NCI-H1092 treated with DMSO at 0.1 percent for 48 hours (cell line): ENCODE results near the gene MRGPRG.
A peak's percentile ranks its signal among the peaks of the same experiment; 100 is the strongest.
"Not testable (repeated sequence)": the region's sequence is repeated elsewhere in the genome, so short reads cannot be mapped to it uniquely, and the experiment has no call there.

ENCODE experiments used
- DNase-seq: peaks from one replicate; lab custom pipeline; 2025; lab: John Stamatoyannopoulos, UW

Gene MRGPRG, protein sequence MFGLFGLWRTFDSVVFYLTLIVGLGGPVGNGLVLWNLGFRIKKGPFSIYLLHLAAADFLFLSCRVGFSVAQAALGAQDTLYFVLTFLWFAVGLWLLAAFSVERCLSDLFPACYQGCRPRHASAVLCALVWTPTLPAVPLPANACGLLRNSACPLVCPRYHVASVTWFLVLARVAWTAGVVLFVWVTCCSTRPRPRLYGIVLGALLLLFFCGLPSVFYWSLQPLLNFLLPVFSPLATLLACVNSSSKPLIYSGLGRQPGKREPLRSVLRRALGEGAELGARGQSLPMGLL

DNA sequence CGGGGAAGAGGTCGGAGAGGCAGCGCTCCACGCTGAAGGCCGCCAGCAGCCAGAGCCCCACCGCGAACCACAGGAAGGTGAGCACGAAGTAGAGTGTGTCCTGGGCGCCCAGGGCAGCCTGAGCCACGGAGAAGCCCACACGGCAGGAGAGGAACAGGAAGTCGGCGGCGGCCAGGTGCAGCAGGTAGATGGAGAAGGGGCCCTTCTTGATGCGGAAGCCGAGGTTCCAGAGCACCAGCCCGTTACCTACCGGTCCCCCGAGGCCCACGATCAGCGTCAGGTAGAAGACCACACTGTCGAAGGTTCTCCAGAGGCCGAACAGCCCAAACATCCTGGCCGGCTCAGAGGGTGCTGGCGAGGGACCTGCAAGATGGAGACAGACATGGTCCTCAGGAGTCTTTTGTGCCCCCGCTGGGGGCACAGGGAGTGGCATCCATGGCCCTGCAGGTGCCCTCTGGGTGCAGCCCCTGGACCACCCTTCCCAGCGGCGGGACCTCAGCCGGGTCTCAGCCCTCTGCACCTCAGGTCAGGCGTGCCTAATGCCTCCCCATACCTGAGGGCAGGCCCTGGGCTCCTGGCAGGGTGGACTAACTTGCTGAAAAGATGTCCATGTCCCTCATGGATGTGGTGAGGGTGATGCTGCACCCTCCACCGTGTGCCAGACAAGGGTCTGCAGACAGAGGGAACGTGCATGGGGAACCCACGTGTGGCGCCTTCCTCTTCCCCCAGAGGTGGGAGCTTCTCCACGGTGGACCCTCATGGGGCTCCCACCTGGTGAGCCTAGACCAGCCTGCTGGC is at the start of gene MRGPRG:
TSS of gene MRGPRG (minus strand) at position 331 of the 798 bp plus-strand sequence. CDS start at position 331, 0 bp downstream.
- no peak for DNase-seq

DNA sequence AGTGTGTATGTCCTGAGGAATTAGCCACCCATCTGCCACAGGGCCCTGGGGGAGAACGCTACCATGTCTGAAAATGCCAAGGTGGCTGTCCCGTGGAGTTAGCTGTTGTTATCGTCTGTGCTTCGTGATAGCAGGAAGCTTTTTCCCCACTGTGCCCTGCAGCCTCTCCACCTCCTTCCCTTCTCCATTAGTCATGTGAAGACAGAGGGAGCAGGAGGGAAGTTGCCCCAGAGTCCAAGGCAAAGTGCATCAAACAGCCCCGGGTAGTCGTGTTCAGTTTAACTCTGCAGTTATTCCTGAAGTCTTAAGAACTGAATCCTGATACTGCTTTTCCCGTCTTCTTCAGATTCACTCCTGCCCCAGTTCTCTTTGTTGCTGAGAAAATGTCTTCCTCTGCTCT is 43.9 kb upstream of the MRGPRG start:
- not testable (repeated sequence) for DNase-seq

DNA sequence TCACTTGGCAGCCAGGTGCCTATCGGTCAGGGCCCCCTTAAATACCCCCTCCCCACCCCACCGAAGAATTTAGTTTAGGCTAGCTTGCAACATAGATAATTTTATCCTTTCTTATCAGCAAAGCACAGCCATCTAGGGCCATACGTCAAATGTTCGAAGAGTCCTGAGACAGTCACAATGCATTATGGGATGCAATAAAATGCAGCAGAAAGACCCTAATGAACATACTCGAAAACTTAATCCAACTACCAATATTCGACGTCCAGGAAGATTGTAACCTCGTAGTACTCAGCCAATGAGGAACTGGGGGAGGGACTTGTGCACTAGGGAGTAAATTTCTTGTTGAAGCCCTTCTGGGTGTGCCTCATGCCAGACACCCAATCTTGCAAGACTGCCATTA is 43.2 kb upstream of the MRGPRG start:
- not testable (repeated sequence) for DNase-seq

DNA sequence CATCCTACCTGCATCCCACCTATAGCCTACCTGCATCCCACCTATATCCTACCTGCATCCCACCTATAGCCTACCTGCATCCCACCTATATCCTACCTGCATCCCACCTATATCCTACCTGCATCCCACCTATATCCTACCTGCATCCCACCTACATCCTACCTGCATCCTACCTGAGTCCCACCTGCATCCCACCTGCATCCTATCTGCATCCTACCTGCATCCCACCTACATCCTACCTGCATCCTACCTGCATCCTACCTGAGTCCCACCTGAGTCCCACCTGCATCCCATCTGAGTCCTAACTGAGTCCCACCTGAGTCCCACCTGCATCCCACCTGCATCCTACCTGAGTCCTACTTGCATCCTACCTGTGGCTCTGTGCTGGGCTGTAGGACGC is 38.9 kb upstream of the MRGPRG start:
- not testable (repeated sequence) for DNase-seq

DNA sequence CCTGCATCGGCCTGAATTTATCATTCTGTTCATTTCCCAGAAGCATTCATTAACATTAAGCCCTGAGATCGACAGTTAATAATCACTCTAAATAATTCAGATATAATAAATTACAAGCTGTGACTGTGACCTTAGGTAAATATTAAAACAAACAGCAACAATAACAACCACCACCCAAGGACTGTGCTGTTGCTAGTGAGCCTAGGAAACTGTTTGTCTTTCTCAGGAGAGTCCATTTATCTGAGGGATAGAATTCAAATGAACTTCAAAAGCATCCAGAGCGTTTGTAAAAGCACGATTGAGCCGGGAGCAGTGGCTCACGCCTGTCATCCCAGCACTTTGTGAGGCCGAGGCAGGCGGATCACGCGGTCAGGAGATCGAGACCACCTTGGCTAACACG is 36.6 kb upstream of the MRGPRG start:
- not testable (repeated sequence) for DNase-seq

DNA sequence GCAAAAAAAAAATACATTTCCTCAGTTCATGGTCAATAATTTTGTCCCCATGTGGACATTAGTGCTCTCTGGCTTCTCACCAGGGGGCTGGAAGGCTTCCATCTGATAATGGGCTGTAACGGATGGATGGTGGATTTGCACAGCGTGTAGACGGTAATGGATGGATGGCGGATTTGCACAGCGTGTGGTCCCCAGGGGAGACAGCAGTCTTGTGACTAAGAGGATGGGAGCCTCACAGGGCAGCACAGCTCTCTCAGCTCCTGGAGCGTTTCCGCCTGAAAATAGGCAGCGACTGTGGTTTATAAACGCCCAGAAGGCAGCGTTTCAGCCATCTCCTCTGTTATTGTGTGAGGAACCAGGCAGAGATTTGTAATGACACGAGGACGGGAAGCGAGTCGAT is 36.2 kb upstream of the MRGPRG start:
- DNase-seq: not testable (repeated sequence)

DNA sequence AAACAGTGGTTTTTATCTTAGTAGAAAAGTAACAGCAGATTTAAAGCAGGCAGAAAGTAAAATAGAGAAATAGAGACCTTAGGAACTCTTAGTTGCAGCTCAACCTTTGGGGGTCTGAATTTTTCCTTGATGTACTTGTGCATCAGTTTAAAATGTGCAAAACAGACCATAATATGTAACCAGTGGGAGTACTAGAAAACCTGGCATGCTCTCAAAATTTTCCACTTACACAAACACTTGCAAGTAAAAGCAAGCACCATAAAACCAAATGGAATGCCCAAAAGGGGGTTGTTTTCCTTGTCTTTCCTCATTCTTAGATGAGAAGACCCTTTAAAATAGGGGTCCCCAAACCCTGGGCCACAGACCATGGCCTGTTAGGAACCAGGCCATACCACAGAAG is 26.5 kb upstream of the MRGPRG start:
- peak; percentile 31 for DNase-seq

DNA sequence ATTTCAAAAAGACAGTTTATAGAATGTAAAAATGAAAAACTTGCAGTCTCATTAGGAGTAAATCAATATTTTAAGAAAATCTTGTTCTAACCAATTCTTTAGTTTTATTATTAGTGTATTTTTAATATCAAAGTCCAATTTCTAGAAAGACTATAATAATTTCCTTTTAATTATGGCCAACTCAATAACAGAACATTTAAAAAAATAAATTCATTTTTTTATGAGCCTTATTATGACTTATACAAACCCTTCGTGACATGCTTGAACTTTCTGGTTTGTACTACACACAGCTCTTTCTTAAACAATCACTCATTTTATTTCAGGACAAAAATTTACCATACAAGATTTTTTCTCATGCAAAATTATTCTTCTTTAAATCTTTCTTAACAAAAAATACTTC is 25.3 kb upstream of the MRGPRG start:
- DNase-seq: no peak

DNA sequence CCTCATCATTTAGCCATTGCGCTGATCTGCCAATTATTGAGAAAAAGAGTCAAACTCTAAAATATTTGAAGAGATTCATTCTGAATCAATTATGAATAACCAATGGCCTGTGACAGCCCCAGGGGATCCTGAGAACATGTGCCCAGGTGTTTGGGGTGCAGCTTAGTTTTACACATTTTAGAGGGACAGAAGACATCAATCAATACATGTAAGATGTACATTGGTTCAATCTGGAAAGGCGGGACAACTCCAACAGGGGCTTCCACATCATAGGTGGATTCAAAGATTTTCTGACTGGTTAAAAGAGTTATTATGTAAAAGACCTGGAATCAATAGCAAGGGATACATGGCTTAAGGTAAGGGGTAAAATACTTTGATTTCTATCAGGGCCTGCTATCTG is 18.5 kb upstream of the MRGPRG start:
- no peak for DNase-seq

DNA sequence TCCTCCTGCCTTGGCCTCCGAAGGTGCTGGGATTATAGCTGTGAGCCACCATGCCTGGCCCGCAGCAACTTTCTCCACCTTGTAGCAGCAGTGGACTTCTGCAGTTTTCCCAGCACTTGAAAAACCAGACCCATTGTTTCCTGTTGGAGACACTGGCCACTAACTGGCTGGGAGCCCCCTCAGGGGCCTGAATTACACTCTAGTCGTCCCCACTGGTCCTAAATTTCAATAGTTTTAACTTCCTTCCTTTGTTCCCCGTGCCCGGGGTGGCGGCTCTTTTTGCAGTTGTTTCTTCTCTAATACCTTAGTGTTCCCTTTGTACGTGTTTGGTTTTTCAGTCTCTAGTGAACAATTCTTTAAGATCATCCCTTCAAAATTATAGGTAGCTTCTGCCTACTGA is 16.2 kb upstream of the MRGPRG start:
- DNase-seq: no peak

DNA sequence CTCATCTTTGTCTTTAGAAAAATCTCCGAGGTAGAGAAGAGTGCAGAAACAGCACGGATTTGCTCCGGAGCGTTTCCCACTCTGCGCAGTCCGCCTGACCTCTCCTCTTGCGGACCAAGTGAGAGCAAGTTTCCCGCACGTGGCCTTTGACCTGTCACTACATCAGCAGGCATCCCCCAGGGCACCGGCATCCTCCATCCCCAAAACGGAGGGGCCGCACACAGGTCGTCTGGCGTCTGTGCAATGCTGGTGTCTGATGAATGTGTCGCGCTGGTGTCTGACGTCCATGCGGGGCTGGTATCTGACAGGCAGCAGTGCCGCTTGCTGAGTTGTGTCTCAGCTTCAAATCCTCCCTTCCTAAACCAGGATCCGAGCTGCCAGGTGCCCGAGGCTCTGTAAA is 14.3 kb upstream of the MRGPRG start:
- no peak for DNase-seq

DNA sequence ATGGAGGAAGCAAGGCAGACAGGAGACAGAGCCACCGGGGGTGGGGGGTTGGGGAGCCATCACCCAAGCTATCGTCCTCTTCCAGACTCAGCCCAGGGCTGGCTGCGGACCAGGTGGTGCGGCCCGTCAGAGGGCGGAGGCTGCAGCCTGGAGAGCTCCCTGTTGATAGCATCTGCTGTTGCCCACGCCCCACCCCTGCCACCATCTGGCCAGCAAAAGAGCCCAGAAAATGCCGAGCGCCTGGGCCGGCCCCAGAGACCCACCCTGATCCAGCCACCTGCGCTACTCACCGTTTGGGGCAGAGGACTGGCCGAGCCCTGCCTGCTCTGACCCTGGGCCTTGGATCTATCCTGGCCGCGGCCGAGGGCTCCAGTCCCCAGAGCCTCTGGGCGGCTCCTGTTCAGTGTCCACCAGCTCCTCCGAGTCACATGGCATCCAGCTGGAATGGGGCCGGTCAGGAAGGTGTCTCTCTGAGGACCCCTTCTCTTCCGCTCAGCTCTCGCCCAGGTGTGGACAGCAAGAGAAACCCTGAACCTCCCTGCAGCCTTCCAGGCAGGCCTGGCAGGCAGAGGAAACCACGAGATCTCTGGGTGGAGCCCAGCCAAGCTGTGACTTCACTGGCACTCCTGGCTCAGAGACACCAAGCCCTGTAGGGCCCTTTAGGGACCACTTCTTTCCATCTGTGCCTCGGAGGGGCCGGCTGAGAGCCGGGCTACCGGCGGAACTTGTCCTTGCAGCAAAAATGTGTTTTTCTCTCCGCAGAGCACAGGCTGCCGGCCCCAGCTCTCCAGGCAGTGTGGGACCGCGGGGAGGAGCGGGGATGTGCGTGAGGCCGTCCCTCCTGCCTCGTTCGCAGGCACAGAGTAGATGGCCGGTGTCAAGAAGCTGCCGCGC is 13.5 kb upstream of the MRGPRG start, which contains the start of gene MRGPRE:
TSS of gene MRGPRE (minus strand) at position 567 of the 894 bp plus-strand sequence. CDS start 3,618 bp downstream, outside the sequence.
- peak; percentile 89 for DNase-seq

DNA sequence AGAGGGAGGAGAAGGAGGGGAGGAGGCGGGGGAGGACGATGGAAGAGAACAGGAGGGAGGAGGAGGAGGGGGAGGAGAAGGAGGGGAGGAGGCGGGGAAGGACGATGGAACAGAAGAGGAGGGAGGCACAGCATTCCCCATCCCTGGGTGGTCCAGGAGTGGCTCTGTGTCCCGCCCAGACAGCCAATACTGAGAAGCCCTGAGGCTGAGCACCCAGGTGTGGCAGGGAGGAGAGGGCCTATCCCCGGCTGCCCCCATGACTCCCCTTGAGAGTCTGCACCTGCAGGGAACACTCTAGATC is 12.9 kb upstream of the MRGPRG start:
- DNase-seq: no peak

DNA sequence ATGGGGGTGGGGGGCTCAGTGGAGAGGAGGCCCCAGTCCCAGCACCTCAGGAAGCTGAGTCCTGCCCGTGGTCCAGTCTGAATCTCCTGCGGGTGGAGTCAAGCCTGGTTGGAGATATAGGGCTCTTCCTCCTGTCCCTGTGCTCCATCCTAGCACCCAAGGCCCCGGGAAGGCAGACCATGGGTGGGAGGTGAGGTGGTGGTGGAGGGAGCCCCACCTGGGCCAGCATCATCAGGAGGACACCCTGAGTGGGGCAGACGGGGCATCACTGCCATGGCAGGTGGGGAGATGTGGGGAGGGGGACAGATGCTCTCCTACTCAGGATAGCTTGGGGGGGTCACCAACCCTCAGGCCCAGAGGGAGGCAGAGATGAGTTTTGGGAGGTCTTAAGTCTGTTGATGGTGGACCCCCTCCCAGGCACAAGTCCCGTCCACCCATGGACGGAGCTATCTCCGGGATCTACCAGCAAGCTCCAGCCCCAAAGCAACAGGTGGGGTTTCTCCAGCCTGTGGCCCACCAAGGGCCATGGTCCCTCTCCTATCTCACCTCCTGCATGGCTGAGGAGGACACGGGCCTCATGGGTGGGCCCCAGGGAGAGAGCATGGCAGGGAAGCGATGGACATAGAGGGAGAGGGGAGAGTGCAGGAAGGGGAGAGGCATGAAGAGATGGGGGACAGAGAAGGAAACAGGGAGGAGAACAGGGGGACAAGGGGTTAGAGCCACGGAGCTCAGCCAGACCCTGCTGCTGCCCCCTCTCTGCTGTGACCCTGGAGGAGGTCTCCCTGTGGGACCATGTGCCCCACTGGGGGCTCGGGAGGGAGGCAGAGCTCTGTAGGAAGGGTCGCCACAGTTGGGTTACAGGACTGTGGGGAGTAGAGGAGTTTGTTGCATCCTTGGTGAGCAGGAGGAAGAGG is 12.3 kb upstream of the MRGPRG start:
- DNase-seq: no peak

DNA sequence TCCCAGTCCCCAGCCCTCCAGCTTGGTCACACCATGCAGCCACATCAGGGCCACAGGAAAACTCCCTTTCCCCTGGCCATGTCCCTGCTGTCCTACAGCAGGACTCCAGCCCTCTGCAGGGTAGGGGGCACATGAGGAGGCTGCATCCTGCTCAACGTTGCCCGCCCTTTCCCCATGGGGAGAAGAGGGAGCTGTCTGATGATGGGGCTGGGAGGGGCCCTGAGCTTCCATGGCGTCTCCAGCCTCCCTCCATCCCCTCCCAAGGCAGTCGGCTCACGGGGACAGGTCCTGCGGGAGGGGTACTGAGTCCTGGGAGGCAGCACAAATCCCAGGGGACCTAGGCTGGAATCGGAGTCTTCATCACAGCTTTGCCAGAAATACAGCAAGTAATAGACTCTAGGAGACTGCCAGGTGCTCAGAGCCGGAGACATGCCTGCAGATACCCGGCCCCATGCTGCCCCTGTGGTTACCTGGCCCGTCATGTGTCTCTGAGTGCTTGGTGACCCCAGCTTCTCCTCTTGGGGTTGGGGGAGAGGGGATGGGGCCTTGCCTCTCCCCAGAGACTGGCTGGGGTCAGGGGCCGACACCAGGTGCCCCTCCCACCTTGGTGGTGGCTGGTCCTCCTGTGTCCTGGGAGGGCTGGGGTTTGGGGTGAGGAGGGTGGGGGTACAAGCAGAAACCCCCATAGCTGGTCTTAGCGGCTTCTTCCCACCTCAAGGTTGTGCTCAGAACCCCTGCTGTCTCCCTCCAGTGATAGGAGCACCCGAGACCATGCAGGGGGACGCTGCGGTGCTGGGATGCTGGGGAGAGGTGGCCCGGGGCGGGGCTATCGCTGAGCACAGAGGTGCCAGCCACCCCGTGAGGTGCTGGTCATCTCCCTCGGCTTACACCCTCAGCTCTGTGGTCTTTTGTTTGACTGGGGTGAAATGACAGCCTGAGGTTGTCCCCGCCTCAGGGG is 11.3 kb upstream of the MRGPRG start:
- DNase-seq: no peak

DNA sequence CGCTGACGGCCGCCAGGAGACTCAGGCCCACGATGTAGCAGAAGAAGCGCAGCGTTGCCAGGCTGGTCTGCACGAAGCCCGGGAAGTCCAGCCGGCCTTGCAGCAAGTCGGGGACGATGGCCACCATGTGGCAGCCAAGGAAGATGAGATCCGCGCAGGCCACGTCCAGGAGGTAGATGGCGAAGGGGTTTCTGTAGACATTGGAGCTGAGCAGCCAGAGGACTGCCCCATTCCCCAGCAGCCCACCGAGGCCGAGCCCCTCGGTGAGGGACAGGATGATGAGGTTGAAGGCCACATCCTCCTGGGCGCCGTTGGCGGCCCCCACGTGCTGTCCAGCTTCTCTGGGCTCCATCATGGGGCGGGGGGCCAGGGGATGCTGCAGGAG is 9.8 kb upstream of the MRGPRG start:
- DNase-seq: no peak

DNA sequence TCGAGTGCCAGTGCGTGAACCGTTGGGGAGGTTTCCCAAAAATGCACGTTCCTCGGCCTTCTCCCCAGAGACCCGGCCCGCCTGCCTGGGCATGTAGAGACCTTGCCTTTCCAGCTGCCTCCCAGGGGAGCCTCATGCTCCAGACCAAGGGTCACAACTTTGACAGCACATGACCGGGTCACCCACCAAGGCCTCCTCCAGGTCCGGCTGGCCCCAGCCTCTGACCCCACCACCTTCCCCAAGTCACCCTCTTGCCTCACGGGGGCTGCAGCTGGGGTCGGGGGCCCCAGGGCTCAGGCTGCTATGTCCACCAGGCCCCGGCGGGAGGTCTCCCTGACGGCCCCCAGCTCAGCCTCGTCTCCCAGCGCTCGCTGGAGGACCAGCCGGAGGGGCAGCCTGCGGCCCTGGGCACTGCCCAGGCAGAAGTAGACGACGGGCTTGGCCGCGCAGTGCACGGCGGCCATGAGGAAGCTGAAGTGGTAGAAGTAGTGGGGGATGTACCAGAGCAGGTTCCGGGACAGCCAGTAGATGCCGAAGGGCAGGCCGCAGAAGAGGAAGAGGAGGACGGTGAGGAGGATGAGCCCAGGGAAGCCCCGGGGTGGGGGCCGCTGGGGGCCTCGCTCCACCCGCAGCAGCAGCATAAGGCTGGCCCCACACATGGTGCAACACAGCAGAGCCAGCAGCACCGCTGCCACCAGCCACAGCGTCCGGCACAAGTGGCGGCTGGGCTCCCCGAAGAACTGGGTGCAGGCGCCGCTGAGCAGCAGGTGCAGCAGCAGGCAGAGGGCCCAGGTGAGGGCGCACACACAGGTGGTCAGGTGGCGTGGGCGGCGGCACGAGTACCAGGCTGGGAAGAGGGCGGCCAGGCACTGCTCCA is 9.2 kb upstream of the MRGPRG start:
- no peak for DNase-seq

DNA sequence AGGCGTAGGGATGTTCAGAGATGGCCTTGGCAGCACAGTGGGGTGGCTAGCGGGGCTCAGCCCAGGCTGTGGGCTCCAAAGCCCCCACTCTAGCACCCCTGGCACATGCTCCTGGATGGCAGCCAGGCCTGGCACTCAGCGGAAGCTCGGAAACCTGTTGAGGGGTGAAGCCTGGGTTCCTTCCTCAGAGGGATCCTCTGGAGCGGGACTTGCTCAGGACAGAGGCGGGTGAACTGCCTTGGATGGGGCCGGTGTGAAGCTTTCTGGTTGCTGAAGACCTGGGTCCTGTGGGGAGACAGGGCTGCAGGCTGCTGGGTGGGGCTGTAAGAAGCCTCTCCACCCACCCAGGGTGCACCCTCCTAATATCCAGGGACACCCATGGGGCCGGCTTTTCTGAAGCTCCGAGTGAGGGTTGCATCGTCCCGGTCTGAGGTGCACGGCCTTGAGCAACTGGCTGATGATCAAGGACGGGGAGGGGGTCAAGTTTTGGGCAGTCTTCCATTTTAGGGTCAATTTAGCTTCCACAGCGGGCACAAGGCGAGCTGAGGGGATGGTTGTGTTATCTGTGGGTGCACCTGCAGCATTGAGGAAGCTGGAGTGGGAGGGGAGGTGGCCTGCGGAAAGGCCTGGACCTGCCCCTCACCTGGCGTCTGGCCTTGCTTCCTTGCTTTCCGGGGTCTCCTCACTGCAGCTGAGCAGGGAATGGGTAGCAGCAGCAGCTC is 8.4 kb upstream of the MRGPRG start:
- no peak for DNase-seq
